ENCODE results near the gene DHX36. TPM values are rescaled to one million over a fixed set of nuclear protein-coding genes. Genes with fewer than 3 reads are reported as not detected.

DHX36 gene
- polyA plus RNA-seq, 4 donors: 67.7 to 88.6 (median 75.4) TPM

DNA sequence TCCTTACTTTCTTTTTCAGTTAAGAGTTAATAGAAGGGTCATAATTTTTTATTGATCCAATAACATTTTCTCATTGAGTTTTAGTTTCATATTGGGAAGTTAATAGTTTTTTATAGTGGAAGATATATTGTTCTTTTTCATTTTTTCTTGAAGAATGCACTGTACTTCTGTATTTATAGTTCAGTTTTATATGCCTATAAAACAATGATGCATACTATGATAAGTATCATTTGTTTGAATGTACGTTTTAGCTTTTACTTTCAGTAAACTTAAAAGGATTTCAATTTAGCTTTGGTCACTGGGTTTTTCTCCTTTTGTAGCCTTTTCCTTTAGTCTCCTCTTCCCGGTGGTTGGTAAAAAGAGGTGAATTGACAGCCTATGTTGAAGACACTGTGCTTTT, 98.8 kb downstream of the DHX36 start:
- DNase-seq (ENCODE audit: low read depth in 4 of 4, low spot score in 3 of 4): no peak

DNA sequence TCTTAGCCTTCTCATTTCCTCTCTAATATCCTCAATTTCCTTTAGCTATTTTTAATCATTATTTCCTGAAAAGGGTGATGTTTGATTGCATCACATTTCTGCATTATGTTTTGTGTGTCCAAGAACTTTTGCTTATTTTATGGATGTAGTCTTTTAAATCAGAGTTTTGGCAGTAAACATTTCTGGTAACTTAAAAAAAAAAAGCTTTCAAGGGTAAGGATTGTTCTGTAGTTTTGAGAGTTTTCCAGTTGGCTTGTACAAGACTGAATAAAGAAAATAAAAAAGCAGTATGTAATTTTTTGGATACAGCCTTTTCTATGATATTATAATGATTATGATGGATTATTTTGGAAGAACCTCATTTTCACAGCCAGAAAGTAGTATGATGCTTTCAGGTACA, 99.4 kb downstream of the DHX36 start:
- DNase-seq (ENCODE audit: low read depth in 4 of 4, low spot score in 3 of 4): no peak

DNA sequence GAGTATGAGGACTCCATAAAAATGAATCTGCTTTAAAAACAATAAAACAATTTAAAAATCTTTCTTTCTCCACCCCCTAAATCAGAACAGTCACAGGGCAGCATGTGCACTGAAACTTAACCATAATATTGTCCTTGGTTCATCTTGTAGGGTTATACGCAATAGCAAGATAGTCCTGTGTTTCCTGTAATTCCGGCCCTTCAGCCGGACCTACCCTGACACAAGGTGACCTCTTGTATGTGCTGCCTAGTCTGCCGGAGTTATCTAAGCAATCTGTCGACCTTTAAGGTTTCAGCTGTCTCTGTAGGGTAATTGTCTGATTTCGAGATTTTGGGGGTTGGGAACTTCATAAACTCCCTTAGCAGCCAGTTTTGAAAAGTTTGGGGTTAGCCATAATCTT, 99.9 kb downstream of the DHX36 start:
- no peak for DNase-seq (ENCODE audit: low read depth in 4 of 4, low spot score in 3 of 4)

DNA sequence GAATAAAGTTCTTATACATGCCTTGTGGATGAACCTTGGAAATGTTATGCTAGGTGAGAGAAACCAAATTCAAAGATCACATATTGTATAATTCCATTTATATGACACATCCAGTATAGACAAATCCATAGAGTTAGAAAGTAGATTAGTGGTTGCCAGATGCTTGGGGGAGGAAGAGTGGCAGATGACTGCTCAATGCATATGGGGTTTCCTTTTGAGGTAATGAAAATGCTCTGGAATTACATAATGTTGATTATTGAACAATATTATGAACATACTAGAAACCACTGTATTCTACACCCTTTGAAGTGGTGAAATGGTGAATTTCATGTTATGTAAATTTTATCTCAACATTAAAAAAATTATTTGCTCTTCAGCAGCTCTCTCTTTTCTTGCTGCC, 100.8 kb downstream of the DHX36 start:
- no peak for DNase-seq (ENCODE audit: low read depth in 4 of 4, low spot score in 3 of 4)

Other genes with a start within 250 kb of the DHX36 start
- gene ARHGEF26, start 203.1 kb downstream of the DHX36 start, polyA plus RNA-seq (ENCODE audit: insufficient read length in 4 of 4): 10 to 100 TPM; 14.5 to 17.3 (median 15.7) TPM
- gene GPR149, start 105.7 kb upstream of the DHX36 start, polyA plus RNA-seq (ENCODE audit: insufficient read length in 4 of 4): not detected

Data from right renal pelvis (tissue), 4 donors.